Activated T-cell treated with anti-CD3 and anti-CD28 coated beads, Interleukin-2, amount 50 U/mL, for 24 hours (primary cell): ENCODE results near the gene MYO3B.

ENCODE experiments used
- DNase-seq: peaks from one replicate; pipeline ENCODE4 v3.0.0-alpha.2; 2020
- H3K27ac Mint-ChIP-seq: 2 replicates; pipeline ENCODE4 v1.8.0; 2020; ENCODE audit warnings: mild to moderate bottlenecking, mixed read lengths
- H3K27me3 Mint-ChIP-seq: 2 replicates; pipeline ENCODE4 v1.8.0; 2020; ENCODE audit warnings: mixed read lengths
- H3K36me3 Mint-ChIP-seq: 2 replicates; pipeline ENCODE4 v1.8.0; 2020; ENCODE audit warnings: low read depth, mixed read lengths
- H3K4me1 Mint-ChIP-seq: 2 replicates; pipeline ENCODE4 v1.8.0; 2020; ENCODE audit warnings: low read depth, mixed read lengths
- H3K4me3 Mint-ChIP-seq: 2 replicates; pipeline ENCODE4 v1.8.0; 2020; ENCODE audit warnings: mild to moderate bottlenecking, moderate library complexity, mixed read lengths
- H3K9me3 Mint-ChIP-seq: 2 replicates; pipeline ENCODE4 v1.8.0; 2020; ENCODE audit warnings: mixed read lengths

MYO3B gene

DNA sequence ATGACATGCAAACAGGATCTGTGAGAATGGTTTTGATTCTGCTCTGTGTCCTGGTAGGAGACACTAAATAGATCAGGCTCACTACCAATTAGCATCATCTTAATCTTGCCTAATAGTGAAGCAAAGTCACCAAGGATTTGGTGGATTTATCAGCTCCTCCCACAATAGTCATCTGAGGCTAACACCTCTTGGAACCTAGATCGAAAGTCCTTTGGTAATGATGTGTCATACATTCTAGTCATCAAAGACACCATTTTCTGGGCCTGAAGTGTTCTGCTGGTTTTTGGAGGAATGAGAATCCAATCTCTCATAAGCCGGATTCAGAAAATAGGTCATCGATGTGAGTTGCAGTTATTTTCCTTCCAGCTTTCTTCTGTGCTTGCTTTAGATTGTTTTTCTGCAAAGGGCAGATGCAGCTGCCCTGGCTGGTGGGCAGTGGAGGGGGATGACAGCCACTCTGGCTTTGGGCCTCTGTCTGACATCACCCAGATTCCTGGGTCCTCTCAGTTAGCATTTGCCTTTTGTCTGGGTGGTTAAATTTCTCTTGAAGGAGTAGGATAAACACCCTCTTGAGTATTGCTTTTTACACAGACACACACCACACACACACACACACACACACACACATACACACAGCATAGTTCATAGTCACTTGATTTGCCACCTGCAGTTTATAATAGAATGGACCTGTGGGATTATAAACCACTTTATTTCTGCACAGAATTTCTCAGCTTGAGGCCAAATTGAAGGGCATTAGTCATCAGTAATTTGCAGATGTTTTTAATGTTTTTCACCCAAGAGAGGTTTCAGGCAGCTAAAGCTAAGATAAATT is at the start of gene MYO3B:
Gene MYO3B (plus strand): TSS at position 198 of the 832 bp plus-strand sequence. CDS start 141 bp downstream, at position 339.
- no peak within 1 kb of the TSS for H3K4me3 Mint-ChIP-seq
- DNase-seq: no peak
- no peaks in the 10 kb centered on the region for H3K9me3 Mint-ChIP-seq
- peaks cover 21% of the 10 kb centered on the region for H3K4me1 Mint-ChIP-seq
- H3K27ac Mint-ChIP-seq: peak within 1 kb of the TSS; percentile 70
- no peaks in the 10 kb centered on the region for H3K36me3 Mint-ChIP-seq
- H3K27me3 Mint-ChIP-seq: no peaks in the 10 kb centered on the region

- H3K27me3 Mint-ChIP-seq: no peaks in the 10 kb centered on the region
- H3K36me3 Mint-ChIP-seq: no peaks in the 10 kb centered on the region
- no peak overlapping the region for H3K27ac Mint-ChIP-seq
- no peaks in the 10 kb centered on the region for H3K9me3 Mint-ChIP-seq
- H3K4me3 Mint-ChIP-seq: no peak overlapping the region
- DNase-seq: no peak
- H3K4me1 Mint-ChIP-seq: no peaks in the 10 kb centered on the region
Observed at GRCh38 chr2:170139276-170139967, 38.5 kb upstream of the MYO3B start.

DNA sequence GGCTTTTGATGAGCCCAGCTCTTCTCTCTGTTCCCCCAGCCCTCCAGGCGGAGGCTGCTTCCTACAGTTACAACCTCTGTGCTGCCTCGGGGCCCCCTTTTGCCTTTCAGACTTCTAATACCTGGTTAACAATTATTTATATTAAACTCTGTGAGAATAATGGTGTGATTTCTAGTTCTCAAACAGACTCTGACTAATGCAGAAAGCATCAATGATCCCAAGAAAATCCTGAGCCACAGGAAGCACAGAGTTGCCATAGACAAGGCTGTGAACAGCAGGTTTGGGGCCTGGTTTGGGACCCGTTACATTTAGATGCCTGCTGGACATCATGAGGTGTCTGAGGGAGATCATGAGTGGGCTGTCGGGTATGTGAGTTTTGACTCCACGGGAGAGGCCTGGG is 37.4 kb upstream of the MYO3B start:
- H3K36me3 Mint-ChIP-seq: no peaks in the 10 kb centered on the region
- no peak overlapping the region for H3K27ac Mint-ChIP-seq
- H3K9me3 Mint-ChIP-seq: no peaks in the 10 kb centered on the region
- no peaks in the 10 kb centered on the region for H3K4me1 Mint-ChIP-seq
- no peak for DNase-seq
- no peak overlapping the region for H3K4me3 Mint-ChIP-seq
- no peaks in the 10 kb centered on the region for H3K27me3 Mint-ChIP-seq

- Mint-ChIP-seq H3K36me3 (no peaks in the 10 kb centered on the region), H3K4me1 (no peaks in the 10 kb centered on the region), H3K9me3 (no peaks in the 10 kb centered on the region), H3K4me3 (no peak overlapping the region), H3K27ac (no peak overlapping the region), H3K27me3 (no peaks in the 10 kb centered on the region)
- DNase-seq: no peak
Observed at GRCh38 chr2:170141865-170142264, 36.1 kb upstream of the MYO3B start.

GRCh38 chr2:170142502-170142901 is 35.4 kb upstream of the MYO3B start:
- no peaks in the 10 kb centered on the region for H3K4me1 Mint-ChIP-seq
- H3K9me3 Mint-ChIP-seq: no peaks in the 10 kb centered on the region
- H3K27ac Mint-ChIP-seq: no peak overlapping the region
- H3K4me3 Mint-ChIP-seq: no peak overlapping the region
- H3K36me3 Mint-ChIP-seq: no peaks in the 10 kb centered on the region
- no peaks in the 10 kb centered on the region for H3K27me3 Mint-ChIP-seq
- no peak for DNase-seq

- Mint-ChIP-seq H3K36me3 (no peaks in the 10 kb centered on the region), H3K27ac (no peak overlapping the region), H3K4me1 (no peaks in the 10 kb centered on the region), H3K9me3 (no peaks in the 10 kb centered on the region), H3K27me3 (no peaks in the 10 kb centered on the region), H3K4me3 (no peak overlapping the region)
- DNase-seq: no peak
Observed at GRCh38 chr2:170143045-170143717, 34.8 kb upstream of the MYO3B start.

- no peaks in the 10 kb centered on the region for H3K27me3 Mint-ChIP-seq
- no peaks in the 10 kb centered on the region for H3K9me3 Mint-ChIP-seq
- no peak overlapping the region for H3K27ac Mint-ChIP-seq
- H3K36me3 Mint-ChIP-seq: no peaks in the 10 kb centered on the region
- H3K4me1 Mint-ChIP-seq: no peaks in the 10 kb centered on the region
- no peak for DNase-seq
- H3K4me3 Mint-ChIP-seq: no peak overlapping the region
Observed at GRCh38 chr2:170144761-170145160, 33.2 kb upstream of the MYO3B start.

DNA sequence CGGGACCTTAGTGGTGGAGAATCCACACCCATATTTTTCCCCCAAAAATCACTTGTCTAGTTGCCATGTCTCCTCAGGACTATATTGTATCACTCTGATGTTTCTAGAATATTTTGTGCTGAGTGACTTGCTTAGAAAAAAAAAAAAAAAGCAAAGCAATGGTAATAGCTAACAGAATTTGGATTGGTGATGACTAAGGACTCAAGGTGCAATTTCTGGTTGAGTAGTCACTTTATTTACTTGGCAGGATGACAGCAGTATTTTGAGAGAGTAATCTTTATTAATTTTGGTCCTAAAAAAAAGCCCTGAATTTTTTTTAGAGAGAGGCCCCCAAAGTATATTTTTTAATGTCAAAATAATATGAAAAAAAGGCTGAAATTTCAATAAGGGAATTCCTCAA is 32.8 kb upstream of the MYO3B start:
- Mint-ChIP-seq H3K9me3 (no peaks in the 10 kb centered on the region), H3K27ac (no peak overlapping the region), H3K4me3 (no peak overlapping the region), H3K27me3 (no peaks in the 10 kb centered on the region), H3K36me3 (no peaks in the 10 kb centered on the region), H3K4me1 (no peaks in the 10 kb centered on the region)
- DNase-seq: no peak

DNA sequence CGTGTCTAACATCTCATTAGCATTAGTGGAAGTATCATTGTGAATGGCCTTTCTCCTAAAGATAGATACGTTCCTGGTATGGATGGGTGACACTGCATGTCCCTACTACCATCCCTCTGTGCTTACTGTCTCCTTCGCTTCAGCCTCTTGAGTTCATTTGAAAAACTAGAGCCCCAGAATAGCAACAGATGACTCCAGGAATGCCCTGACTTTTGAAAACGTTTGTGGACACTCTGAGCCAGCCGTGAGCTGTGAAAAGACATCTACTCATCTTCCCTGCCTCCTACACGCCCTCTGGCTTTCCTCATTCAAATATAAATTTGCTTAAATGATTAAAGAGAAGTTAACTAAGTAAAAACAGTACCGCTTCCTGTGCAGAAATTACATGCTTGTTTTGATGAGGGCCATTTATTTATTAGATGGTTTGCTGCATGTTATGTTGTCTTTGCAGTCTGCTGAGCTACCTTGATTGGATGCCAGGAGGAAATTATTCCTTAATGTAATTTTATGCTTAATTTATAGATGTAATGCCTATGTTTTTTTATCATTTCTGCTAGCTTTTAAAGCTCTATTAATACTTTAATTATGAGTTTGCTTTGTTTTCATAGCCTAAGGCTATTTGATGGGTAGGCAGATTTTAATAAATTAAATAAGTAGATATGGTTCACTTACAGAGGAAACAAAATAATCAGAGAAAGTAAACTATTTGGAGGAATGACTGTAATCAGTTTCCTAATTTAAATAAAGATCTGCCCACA is 32.1 kb upstream of the MYO3B start:
- no peaks in the 10 kb centered on the region for H3K9me3 Mint-ChIP-seq
- no peaks in the 10 kb centered on the region for H3K4me1 Mint-ChIP-seq
- no peak overlapping the region for H3K27ac Mint-ChIP-seq
- DNase-seq: no peak
- no peaks in the 10 kb centered on the region for H3K27me3 Mint-ChIP-seq
- H3K36me3 Mint-ChIP-seq: no peaks in the 10 kb centered on the region
- no peak overlapping the region for H3K4me3 Mint-ChIP-seq

DNA sequence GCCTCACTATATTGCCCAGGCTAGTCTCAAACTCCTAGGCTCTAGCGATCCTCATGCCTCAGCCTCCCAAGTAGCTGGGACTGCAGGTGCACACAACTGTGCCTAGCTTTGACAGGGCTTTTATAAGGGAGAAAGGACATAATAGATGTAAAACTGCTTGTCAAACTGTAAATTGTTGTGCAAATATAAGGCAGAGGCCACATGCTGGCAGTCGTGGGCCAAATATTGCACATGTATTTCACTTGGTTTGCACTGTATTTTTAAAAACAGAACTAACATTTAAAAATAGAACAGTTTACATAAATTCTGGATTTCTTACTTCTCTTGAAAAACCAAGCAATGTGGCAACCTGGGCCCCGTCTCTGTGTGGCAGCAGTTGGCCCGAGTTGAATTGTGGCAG is 31.2 kb upstream of the MYO3B start:
- H3K9me3 Mint-ChIP-seq: no peaks in the 10 kb centered on the region
- DNase-seq: no peak
- no peak overlapping the region for H3K4me3 Mint-ChIP-seq
- H3K27me3 Mint-ChIP-seq: no peaks in the 10 kb centered on the region
- no peak overlapping the region for H3K27ac Mint-ChIP-seq
- H3K36me3 Mint-ChIP-seq: no peaks in the 10 kb centered on the region
- H3K4me1 Mint-ChIP-seq: no peaks in the 10 kb centered on the region

- no peak for DNase-seq
- H3K4me3 Mint-ChIP-seq: no peak overlapping the region
- no peaks in the 10 kb centered on the region for H3K4me1 Mint-ChIP-seq
- H3K27me3 Mint-ChIP-seq: peaks cover 2% of the 10 kb centered on the region
- no peak overlapping the region for H3K27ac Mint-ChIP-seq
- H3K36me3 Mint-ChIP-seq: no peaks in the 10 kb centered on the region
- H3K9me3 Mint-ChIP-seq: no peaks in the 10 kb centered on the region
Observed at GRCh38 chr2:170147576-170147975, 30.4 kb upstream of the MYO3B start.

- no peak overlapping the region for H3K4me3 Mint-ChIP-seq
- DNase-seq: no peak
Observed at GRCh38 chr2:170148161-170148560, 29.8 kb upstream of the MYO3B start.

DNA sequence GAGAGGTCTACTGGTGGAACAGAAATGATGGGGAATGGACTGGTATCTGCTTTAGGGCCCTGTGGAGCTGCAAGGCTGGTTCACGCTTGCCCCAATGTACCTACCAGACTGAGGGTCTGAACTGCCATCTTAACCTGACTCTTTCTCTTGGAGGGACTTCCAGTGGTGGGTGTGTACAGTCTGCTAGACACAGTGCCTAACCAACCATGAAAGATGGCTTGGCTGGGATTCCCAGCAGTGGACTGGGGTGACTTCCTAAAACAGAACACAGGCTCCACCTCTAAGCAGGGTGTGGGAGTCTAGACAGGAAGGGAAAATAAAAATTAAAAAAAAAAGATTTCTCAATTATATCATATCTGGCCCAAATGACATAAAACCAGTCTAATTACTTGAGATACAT is 25.5 kb upstream of the MYO3B start:
- no peak overlapping the region for H3K4me3 Mint-ChIP-seq
- no peaks in the 10 kb centered on the region for H3K36me3 Mint-ChIP-seq
- no peak for DNase-seq
- H3K27me3 Mint-ChIP-seq: peaks cover 5% of the 10 kb centered on the region
- H3K4me1 Mint-ChIP-seq: peaks cover 2% of the 10 kb centered on the region
- no peak overlapping the region for H3K27ac Mint-ChIP-seq
- no peaks in the 10 kb centered on the region for H3K9me3 Mint-ChIP-seq

More at GRCh38 chr2:170148161-170148560, 29.8 kb upstream of the MYO3B start:
- Mint-ChIP-seq H3K27me3 (peaks cover 2% of the 10 kb centered on the region), H3K27ac (no peak overlapping the region), H3K36me3 (no peaks in the 10 kb centered on the region), H3K9me3 (no peaks in the 10 kb centered on the region), H3K4me1 (no peaks in the 10 kb centered on the region)

GRCh38 chr2:170155022-170155722 is 22.8 kb upstream of the MYO3B start:
- H3K4me1 Mint-ChIP-seq: peaks cover 2% of the 10 kb centered on the region
- DNase-seq: no peak
- H3K36me3 Mint-ChIP-seq: no peaks in the 10 kb centered on the region

More at GRCh38 chr2:170155022-170155722, 22.8 kb upstream of the MYO3B start:
- H3K27ac Mint-ChIP-seq: no peak overlapping the region
- H3K27me3 Mint-ChIP-seq: peaks cover 5% of the 10 kb centered on the region
- H3K4me3 Mint-ChIP-seq: no peak overlapping the region
- no peaks in the 10 kb centered on the region for H3K9me3 Mint-ChIP-seq
